ENCODE results near the gene RGS6. TPM values are rescaled to one million over a fixed set of nuclear protein-coding genes. Genes with fewer than 3 reads are reported as not detected.

RGS6 gene
- total RNA-seq, 2 experiments from 2014 or later, result not detected

DNA sequence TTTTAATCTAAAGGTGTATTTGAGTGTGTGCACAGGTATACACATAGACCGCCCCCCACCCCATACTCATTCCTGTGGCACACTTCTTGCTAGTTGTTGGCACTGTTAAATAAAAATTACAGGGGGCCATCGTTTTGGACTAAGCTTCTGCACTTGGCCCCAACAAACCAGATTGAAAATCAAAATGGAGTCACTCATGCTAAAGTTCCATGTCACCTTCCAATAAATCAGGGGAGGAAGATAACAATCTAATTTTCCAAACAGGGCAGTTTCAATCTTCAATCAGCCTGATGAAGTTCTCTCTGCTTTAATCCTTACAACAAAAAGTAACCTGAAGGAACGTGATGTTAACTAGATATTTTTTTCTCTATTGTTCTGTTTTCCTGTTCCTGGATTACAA is 78.2 kb downstream of the RGS6 start:
- Histone ChIP-seq H3K9me3 (ENCODE audit: low read length) (no peaks in the 10 kb centered on the region), H3K4me3 (ENCODE audit: low read depth, low read length, poor library complexity, severe bottlenecking) (no peak overlapping the region), H3K27ac (ENCODE audit: low read depth, low read length, poor library complexity, severe bottlenecking) (no peak overlapping the region), H3K36me3 (ENCODE audit: insufficient read depth, low read length) (no peaks in the 10 kb centered on the region), H4K20me1 (ENCODE audit: insufficient read depth, low read length) (no peaks in the 10 kb centered on the region), H3K4me1 (ENCODE audit: insufficient read depth, low read length, poor library complexity, severe bottlenecking) (no peaks in the 10 kb centered on the region), H2AFZ (ENCODE audit: low read length) (no peak overlapping the region), H3K79me2 (ENCODE audit: insufficient read depth, low read depth, low read length) (no peaks in the 10 kb centered on the region), H3K4me2 (ENCODE audit: low read length) (no peak overlapping the region), H3K9me2 (ENCODE audit: insufficient read depth, low read length) (no peaks in the 10 kb centered on the region)
- no peak for TF ChIP-seq EZH2phosphoT487 (IDR thresholded peaks at IDR 0.05; ENCODE audit: borderline replicate concordance, low read depth, low read length)
- TF ChIP-seq, protein P1, sequence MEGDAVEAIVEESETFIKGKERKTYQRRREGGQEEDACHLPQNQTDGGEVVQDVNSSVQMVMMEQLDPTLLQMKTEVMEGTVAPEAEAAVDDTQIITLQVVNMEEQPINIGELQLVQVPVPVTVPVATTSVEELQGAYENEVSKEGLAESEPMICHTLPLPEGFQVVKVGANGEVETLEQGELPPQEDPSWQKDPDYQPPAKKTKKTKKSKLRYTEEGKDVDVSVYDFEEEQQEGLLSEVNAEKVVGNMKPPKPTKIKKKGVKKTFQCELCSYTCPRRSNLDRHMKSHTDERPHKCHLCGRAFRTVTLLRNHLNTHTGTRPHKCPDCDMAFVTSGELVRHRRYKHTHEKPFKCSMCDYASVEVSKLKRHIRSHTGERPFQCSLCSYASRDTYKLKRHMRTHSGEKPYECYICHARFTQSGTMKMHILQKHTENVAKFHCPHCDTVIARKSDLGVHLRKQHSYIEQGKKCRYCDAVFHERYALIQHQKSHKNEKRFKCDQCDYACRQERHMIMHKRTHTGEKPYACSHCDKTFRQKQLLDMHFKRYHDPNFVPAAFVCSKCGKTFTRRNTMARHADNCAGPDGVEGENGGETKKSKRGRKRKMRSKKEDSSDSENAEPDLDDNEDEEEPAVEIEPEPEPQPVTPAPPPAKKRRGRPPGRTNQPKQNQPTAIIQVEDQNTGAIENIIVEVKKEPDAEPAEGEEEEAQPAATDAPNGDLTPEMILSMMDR (conservative IDR thresholded peaks at IDR 0.05; ENCODE audit: low read length), result no peak
- DNase-seq (ENCODE audit: low spot score), result no peak
- POLR2A ChIA-PET, result interaction anchor here (0.6 kb wide), 1 partner anchor 406 kb away, joined by 3 read pairs; no protein-coding TSS in a partner anchor
- intact Hi-C loops (cut with micrococcal nuclease; ENCODE audit: unreplicated experiment), result no loop called here
- BruUV-seq (replicated peaks), result no TSS peak
- CTCF ChIA-PET (ENCODE audit: unreplicated experiment), result no interaction called here

DNA sequence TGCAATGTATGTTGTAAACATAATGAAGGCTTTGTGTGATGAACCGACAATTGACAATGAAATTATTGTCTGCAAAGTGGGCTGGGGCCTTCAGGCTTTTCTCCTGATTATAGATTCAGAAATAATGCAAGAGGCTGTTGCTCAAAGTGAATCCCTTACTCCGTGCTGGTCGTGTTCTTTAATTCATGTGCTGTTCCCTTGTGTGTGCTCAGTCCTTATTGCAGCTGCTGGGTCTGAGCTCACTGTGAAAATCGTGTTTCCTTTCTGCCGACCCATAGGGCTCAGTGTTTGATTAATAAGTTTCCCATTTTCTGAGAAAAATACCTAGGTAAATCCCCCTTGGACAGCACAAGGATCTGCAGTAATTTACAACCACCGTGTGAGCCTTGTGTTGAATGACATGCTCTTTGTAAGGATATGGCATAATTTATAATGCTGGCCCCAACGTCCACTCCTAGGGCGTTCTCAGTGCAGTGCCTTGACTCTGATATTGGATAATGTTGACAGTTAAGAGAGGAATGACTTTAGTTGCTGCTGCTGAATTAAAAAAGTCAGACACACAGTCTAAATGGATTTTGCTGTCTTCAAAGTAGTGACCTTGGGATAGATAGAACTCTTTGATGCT is 81.6 kb downstream of the RGS6 start:
- intact Hi-C loops (cut with micrococcal nuclease; ENCODE audit: unreplicated experiment), result no loop called here
- H3K79me2 ChIP-seq (ENCODE audit: insufficient read depth, low read depth, low read length), result no peaks in the 10 kb centered on the region
- DNase-seq (ENCODE audit: low spot score), result no peak
- no peak overlapping the region for H3K27ac ChIP-seq (ENCODE audit: low read depth, low read length, poor library complexity, severe bottlenecking)
- H3K36me3 ChIP-seq (ENCODE audit: insufficient read depth, low read length), result no peaks in the 10 kb centered on the region
- H3K4me2 ChIP-seq (ENCODE audit: low read length), result no peak overlapping the region
- no peak overlapping the region for H2AFZ ChIP-seq (ENCODE audit: low read length)
- no peaks in the 10 kb centered on the region for H3K9me3 ChIP-seq (ENCODE audit: low read length)
- no peaks in the 10 kb centered on the region for H3K4me1 ChIP-seq (ENCODE audit: insufficient read depth, low read length, poor library complexity, severe bottlenecking)
- H3K4me3 ChIP-seq (ENCODE audit: low read depth, low read length, poor library complexity, severe bottlenecking), result no peak overlapping the region
- CTCF ChIA-PET (ENCODE audit: unreplicated experiment), result no interaction called here
- H3K9me2 ChIP-seq (ENCODE audit: insufficient read depth, low read length), result no peaks in the 10 kb centered on the region
- no TSS peak for BruUV-seq (replicated peaks)
- H4K20me1 ChIP-seq (ENCODE audit: insufficient read depth, low read length), result no peaks in the 10 kb centered on the region
- POLR2A ChIA-PET, result no interaction called here
- TF ChIP-seq, protein P1 (conservative IDR thresholded peaks at IDR 0.05; ENCODE audit: low read length), result no peak
- TF ChIP-seq EZH2phosphoT487 (IDR thresholded peaks at IDR 0.05; ENCODE audit: borderline replicate concordance, low read depth, low read length), result no peak

DNA sequence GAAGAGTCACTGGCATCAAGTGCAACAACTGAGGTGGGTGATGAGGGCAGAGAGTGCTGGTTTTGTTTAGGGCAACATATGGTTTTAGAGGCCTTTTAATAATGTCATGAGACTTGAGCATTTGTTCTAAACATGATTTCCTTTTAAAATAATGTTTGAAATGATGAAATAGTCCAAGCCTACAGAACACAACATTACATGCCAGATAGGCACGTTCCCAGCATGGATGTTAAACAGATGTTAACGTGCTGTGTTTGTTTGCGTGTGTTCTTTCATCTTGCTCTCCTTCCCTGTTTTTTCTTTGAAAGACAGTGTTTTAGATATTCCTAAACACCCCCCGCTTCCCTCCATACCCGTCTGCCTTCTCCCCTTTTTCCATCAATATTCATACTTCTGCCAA is 82.3 kb downstream of the RGS6 start:
- POLR2A ChIA-PET, result no interaction called here
- CTCF ChIA-PET (ENCODE audit: unreplicated experiment), result no interaction called here
- Histone ChIP-seq H3K4me3 (ENCODE audit: low read depth, low read length, poor library complexity, severe bottlenecking) (no peak overlapping the region), H3K4me2 (ENCODE audit: low read length) (no peak overlapping the region), H3K79me2 (ENCODE audit: insufficient read depth, low read depth, low read length) (no peaks in the 10 kb centered on the region), H2AFZ (ENCODE audit: low read length) (no peak overlapping the region), H3K4me1 (ENCODE audit: insufficient read depth, low read length, poor library complexity, severe bottlenecking) (no peaks in the 10 kb centered on the region), H3K27ac (ENCODE audit: low read depth, low read length, poor library complexity, severe bottlenecking) (no peak overlapping the region), H3K36me3 (ENCODE audit: insufficient read depth, low read length) (no peaks in the 10 kb centered on the region), H3K9me3 (ENCODE audit: low read length) (no peaks in the 10 kb centered on the region), H4K20me1 (ENCODE audit: insufficient read depth, low read length) (no peaks in the 10 kb centered on the region), H3K9me2 (ENCODE audit: insufficient read depth, low read length) (no peaks in the 10 kb centered on the region)
- intact Hi-C loops (cut with micrococcal nuclease; ENCODE audit: unreplicated experiment), result no loop called here
- TF ChIP-seq, protein P1 (conservative IDR thresholded peaks at IDR 0.05; ENCODE audit: low read length), result no peak
- TF ChIP-seq EZH2phosphoT487 (IDR thresholded peaks at IDR 0.05; ENCODE audit: borderline replicate concordance, low read depth, low read length), result no peak
- BruUV-seq (replicated peaks), result no TSS peak
- DNase-seq (ENCODE audit: low spot score), result no peak

Measured in OCI-LY7 (cell line).